ENCODE results near the gene RPS6KA2.

DNA sequence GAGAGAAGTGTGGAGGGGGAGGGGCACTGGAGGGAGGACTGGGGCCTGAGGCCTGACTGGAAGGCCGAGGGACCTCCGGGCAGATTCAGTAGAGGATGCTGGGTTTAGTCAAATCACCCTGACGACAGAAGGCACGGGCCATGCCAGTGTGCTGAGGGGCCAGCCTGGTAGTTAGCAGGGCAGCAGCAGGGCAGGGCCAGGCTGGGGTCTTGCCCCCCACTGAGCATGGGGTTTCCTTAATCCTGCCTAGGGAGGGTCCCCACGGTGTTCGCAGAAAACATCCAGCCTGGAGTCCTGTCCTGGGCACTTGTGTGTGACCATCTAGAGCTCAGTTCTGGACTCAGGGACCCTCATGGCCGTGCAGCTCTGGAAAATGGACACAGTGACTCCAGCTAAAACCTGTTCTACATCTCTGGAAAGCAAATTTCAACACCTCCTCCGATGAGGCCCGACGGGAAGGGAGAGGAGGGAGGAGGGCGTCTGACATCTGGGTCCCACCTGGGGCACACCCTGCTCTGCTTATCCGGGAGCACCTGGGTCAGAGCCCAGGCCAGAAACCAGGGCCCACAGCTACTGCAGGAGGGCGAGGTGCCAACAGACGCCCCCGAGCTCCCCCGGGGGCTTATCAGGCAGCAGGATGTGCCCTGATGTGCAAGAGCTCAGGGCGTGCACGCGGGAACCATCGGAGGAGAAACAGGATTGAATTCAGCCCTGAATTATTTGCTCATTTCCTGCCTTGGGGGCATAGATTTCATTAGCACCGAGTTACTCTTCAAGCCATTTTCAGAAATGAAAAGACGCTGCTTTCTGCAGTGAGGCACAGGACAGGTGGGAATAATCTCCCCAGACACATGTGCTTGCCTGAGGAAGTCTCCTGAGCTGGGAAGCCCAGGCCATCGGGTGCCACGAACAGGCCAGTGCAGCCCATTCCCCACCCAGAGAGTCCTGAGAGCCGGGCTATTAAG is 166.3 kb downstream of the RPS6KA2 start:
- no peak for TF ChIP-seq POLR2A (IDR thresholded peaks at IDR 0.05)
- TF ChIP-seq, protein P1, sequence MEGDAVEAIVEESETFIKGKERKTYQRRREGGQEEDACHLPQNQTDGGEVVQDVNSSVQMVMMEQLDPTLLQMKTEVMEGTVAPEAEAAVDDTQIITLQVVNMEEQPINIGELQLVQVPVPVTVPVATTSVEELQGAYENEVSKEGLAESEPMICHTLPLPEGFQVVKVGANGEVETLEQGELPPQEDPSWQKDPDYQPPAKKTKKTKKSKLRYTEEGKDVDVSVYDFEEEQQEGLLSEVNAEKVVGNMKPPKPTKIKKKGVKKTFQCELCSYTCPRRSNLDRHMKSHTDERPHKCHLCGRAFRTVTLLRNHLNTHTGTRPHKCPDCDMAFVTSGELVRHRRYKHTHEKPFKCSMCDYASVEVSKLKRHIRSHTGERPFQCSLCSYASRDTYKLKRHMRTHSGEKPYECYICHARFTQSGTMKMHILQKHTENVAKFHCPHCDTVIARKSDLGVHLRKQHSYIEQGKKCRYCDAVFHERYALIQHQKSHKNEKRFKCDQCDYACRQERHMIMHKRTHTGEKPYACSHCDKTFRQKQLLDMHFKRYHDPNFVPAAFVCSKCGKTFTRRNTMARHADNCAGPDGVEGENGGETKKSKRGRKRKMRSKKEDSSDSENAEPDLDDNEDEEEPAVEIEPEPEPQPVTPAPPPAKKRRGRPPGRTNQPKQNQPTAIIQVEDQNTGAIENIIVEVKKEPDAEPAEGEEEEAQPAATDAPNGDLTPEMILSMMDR (IDR thresholded peaks at IDR 0.05) = no peak

All from Peyer's patch (tissue), 4 donors.